Breast epithelium (tissue), 4 donors: ENCODE results near the gene SH3BP1. TPM values are rescaled to one million over a fixed set of nuclear protein-coding genes. Genes with fewer than 3 reads are reported as not detected.
A peak's percentile ranks its signal among the peaks of the same experiment; 100 is the strongest.

ENCODE experiments used
- DNase-seq, 2 donors: peaks; one replicate each; pipeline ENCODE4 v3.0.0-alpha.2; 2019; ENCODE audit warnings: low spot score in 2 of 2
- H3K27ac ChIP-seq, 2 donors: fragments of 200-600 bp; sonication (generic) in 1 of 2; one replicate each; pipeline ENCODE4 v1.5.1; 2016 to 2019; ENCODE audit warnings: mild to moderate bottlenecking in 1 of 2
- H3K27me3 ChIP-seq, 2 donors: fragments of 200-600 bp; sonication (generic) in 1 of 2; one replicate each; pipeline versions ENCODE4 v1.5.1 to v1.6.0; 2017 to 2019; ENCODE audit warnings: control low read depth in 1 of 2, mild to moderate bottlenecking in 1 of 2
- H3K36me3 ChIP-seq: fragments of 200-600 bp; one replicate; pipeline ENCODE4 v1.5.1; 2019
- H3K4me1 ChIP-seq, 2 donors: fragments of 200-600 bp; sonication (generic); one replicate each; pipeline ENCODE4 v1.5.1; 2016 to 2019; ENCODE audit warnings: control low read depth in 1 of 2
- H3K4me3 ChIP-seq, 3 donors: fragments of 200-600 bp; sonication (generic); 1 replicate in 2 of 3; 2 replicates in 1 of 3; pipeline ENCODE4 v1.5.1; 2016 to 2019; ENCODE audit warnings: mild to moderate bottlenecking in 3 of 3, moderate library complexity in 2 of 3
- H3K9me3 ChIP-seq, 2 donors: fragments of 200-600 bp; sonication (generic) in 1 of 2; one replicate each; pipeline ENCODE4 v1.5.1; 2016 to 2019; ENCODE audit warnings: control low read depth in 1 of 2
- POLR2A ChIP-seq: fragments of 450-650 bp; IDR thresholded peaks from one replicate; pipeline ENCODE4 v1.6.1; 2016; ENCODE audit warnings: antibody characterized with exemption, mild to moderate bottlenecking, moderate library complexity
- POLR2AphosphoS5 ChIP-seq, 3 donors: sonication (generic); formaldehyde crosslinking; IDR thresholded peaks; one replicate each; pipeline ENCODE4 v1.6.1; 2017; ENCODE audit warnings: antibody characterized with exemption in 3 of 3
- intact Hi-C: fragments of 100-400 bp; cut with DNase I; formaldehyde crosslinking; loops from one replicate; pipeline ENCODE4 v1.15.1; 2023; ENCODE audit warnings: low total_unique reads
- total RNA-seq, 3 donors: library from RNA; depleted of rRNA; stranded (reverse); fragments of >200 nt; gene quantifications; one replicate each; pipeline ENCODE4 v1.1.0, GENCODE V29; 2016
- TF ChIP-seq, protein P1 (sequence below), 3 donors: fragments of 450-650 bp; IDR thresholded peaks; one replicate each; pipeline ENCODE4 v1.5.1; 2016 to 2017; ENCODE audit warnings: antibody characterized with exemption in 3 of 3, mild to moderate bottlenecking in 3 of 3, moderate library complexity in 3 of 3

SH3BP1 gene
- total RNA-seq, 3 donors from 2014 or later = 3.8 to 8.8 (median 7.3) TPM

DNA sequence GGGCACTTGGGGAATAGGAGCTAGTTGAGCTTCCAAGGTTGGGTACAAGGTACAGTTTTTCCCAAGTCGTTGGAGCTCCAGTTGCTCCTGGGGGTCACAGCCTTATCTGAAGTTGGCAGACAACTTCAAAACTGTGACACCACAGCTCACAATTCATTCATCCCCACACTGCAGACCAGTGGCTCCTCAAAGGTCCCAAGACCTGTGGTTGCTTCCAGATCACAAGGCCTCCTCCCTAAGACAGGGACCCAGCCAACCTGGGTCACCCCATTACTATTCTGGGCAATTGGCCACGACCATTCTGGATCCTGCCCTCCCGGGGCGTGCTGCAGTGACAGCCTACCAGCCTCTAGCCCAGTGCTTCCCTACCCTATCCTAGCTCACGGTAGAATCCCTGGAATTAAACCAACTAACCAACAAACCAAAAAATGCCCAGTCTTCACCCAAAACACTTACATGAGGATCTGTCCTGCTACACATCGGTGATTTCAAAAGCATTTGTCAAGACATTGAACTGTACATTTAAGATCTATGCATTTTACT, 18.2 kb downstream of the SH3BP1 start:
- no peaks in the 10 kb centered on the region for H3K9me3 ChIP-seq
- no peaks in the 10 kb centered on the region for H3K27me3 ChIP-seq
- H3K36me3 ChIP-seq = no peaks in the 10 kb centered on the region
- peak overlapping the region; percentile 76 to 79 for H3K27ac ChIP-seq
- TF ChIP-seq, protein P1, sequence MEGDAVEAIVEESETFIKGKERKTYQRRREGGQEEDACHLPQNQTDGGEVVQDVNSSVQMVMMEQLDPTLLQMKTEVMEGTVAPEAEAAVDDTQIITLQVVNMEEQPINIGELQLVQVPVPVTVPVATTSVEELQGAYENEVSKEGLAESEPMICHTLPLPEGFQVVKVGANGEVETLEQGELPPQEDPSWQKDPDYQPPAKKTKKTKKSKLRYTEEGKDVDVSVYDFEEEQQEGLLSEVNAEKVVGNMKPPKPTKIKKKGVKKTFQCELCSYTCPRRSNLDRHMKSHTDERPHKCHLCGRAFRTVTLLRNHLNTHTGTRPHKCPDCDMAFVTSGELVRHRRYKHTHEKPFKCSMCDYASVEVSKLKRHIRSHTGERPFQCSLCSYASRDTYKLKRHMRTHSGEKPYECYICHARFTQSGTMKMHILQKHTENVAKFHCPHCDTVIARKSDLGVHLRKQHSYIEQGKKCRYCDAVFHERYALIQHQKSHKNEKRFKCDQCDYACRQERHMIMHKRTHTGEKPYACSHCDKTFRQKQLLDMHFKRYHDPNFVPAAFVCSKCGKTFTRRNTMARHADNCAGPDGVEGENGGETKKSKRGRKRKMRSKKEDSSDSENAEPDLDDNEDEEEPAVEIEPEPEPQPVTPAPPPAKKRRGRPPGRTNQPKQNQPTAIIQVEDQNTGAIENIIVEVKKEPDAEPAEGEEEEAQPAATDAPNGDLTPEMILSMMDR (IDR thresholded peaks at IDR 0.05) = no peak
- TF ChIP-seq POLR2AphosphoS5 (IDR thresholded peaks at IDR 0.05) (no peak), POLR2A (no peak)
- no peak for DNase-seq
- H3K4me1 ChIP-seq = peaks cover 4 to 17% of the 10 kb centered on the region in 2 donors
- peak overlapping the region; percentile 46 to 97 (median 71) for H3K4me3 ChIP-seq
- intact Hi-C loops = loop anchor here (10.0 kb wide), 1 partner anchor 137 kb away; no protein-coding TSS in a partner anchor

DNA sequence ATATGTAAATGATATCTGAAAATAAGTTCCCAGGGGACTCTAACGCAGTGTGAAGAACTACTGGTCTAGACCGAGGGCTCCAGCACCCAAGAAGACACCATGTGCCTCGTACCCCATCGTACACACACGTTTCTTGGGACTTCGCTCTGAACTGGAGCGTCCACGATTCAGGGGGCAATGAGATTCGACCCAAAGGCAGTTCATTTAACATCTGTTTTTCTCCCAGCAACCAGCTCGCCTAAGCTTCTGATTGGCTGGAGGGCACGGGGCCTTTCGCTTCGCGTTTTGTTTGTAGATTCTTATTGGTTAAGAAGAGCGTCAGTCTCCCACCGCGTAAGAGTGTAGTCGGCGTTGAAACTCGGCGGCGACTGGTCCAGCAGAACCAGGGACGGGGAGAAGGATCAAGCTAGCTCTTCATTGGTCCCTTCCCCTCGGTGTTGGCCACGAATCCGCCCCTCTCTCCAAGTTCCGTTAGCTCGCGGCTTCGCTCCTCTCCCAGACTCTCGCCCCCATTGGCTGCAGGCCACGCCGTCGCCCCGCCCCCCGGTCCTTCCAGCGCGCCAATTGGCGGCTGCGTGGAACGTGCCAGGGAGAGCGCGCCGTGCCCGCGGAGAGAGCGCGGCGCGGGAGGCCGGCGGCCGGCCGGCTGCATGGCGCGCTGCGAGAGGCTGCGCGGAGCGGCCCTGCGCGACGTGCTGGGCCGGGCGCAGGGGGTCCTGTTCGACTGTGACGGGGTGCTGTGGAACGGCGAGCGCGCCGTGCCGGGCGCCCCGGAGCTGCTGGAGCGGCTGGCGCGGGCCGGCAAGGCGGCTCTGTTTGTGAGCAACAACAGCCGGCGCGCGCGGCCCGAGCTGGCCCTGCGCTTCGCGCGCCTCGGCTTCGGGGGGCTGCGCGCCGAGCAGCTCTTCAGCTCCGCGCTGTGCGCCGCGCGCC, 18.9 kb downstream of the SH3BP1 start, which contains the start of gene PDXP:
Gene PDXP, plus strand, starts transcription at position 591 of the 933 bp plus-strand sequence. Its CDS starts 60 bp downstream, at position 651.
- intact Hi-C loops = loop anchor here (10.0 kb wide), 1 partner anchor 136 kb away; no protein-coding TSS in a partner anchor

DNA sequence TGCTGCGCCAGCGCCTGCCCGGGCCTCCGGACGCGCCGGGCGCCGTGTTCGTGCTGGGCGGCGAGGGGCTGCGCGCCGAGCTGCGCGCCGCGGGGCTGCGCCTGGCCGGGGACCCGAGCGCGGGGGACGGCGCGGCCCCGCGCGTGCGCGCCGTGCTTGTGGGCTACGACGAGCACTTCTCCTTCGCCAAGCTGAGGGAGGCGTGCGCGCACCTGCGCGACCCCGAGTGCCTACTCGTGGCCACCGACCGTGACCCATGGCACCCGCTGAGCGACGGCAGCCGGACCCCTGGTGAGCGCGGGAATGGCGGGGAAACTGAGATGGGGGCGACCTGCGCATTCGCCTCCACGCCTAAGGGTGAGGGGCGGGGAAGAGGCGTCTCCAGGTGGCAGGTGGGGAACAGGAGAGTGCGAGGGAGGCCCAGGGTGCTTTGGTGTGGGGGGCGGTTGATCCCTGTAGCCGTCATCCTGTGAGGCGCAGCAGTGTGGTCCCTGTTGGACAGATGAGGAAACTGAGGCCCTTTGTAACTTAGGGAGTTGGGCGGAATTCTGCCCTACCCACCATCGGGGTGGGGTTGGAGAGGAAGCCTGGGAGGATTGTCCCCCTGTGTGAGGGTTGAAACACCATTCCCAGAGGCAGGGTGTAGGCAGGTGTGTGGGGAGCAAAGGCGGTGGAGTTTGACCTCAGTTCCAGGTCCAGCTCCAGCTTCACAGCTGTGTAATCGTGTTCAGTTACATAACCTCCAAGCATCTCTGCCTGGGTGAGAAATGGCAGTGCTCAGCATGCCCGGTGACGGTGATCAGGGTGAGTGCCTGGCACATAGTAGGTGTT, 19.8 kb downstream of the SH3BP1 start:
- intact Hi-C loops = loop anchor here (10.0 kb wide), 1 partner anchor 136 kb away; no protein-coding TSS in a partner anchor
- no peaks in the 10 kb centered on the region for H3K27me3 ChIP-seq
- peak overlapping the region; percentile 40 to 76 for H3K27ac ChIP-seq
- no peak for DNase-seq
- H3K4me3 ChIP-seq = peak overlapping the region; percentile 46 to 97 (median 71)
- TF ChIP-seq POLR2AphosphoS5 (IDR thresholded peaks at IDR 0.05) (no peak), POLR2A (no peak)
- TF ChIP-seq, protein P1 (IDR thresholded peaks at IDR 0.05) = no peak
- no peaks in the 10 kb centered on the region for H3K9me3 ChIP-seq
- peaks cover 4 to 17% of the 10 kb centered on the region in 2 donors for H3K4me1 ChIP-seq
- no peaks in the 10 kb centered on the region for H3K36me3 ChIP-seq

More for the DNA sequence above, 18.9 kb downstream of the SH3BP1 start, which contains the start of gene PDXP:
- H3K4me3 ChIP-seq = peak within 1 kb of the TSS; percentile 46 to 97 (median 71)
- no peaks in the 10 kb centered on the region for H3K9me3 ChIP-seq
- TF ChIP-seq, protein P1 (IDR thresholded peaks at IDR 0.05) = no peak
- TF ChIP-seq POLR2A = no peak
- TF ChIP-seq POLR2AphosphoS5 (IDR thresholded peaks at IDR 0.05) = peak; percentile 29 to 49 (median 40)
- H3K27me3 ChIP-seq = no peaks in the 10 kb centered on the region
- DNase-seq = peak; percentile 99
- peaks cover 4 to 17% of the 10 kb centered on the region in 2 donors for H3K4me1 ChIP-seq
- no peaks in the 10 kb centered on the region for H3K36me3 ChIP-seq
- H3K27ac ChIP-seq = peak within 1 kb of the TSS; percentile 76 to 79

DNA sequence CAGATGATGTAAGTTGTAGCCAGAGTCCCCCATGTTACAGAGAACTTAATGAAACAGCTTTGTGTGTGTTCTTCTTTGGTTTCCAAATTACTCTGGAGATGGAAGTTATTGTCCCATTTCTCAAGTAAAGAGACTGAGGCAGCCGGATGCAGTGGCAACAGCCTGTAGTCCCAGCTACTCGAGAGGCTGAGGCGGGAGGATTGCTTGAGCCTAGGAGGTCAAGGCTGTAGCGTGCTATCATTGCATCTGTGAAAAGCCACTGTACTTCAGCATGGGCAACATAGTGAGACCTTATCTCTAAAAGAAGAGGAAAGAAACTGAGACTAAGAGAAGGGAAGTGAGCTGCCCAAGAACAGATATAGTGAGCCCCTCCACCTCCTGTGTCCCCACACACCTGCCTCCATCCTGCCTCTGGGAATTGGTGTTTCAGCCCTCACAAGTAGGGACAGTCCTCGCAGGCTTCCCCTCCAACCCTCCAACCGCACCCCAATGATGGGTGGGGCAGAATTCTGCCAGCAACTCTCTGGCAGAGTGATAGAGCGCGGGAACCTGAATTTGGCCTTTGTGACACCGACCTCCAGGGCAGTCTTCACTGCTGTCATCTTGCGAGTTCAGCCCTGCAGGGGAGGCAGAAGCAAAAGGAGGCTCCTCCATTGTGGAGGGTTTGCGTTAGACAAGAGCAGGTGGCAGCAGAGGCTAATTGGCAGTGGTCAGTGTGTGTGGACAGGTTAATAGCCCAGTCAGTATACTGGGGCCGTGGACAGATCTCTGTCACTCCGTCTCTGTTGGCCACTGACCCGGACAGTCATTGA, 20.6 kb downstream of the SH3BP1 start:
- H3K36me3 ChIP-seq = no peaks in the 10 kb centered on the region
- no peaks in the 10 kb centered on the region for H3K27me3 ChIP-seq
- H3K4me3 ChIP-seq = peak overlapping the region in 2 of 3 donors; percentile 71 to 97
- TF ChIP-seq, protein P1 (IDR thresholded peaks at IDR 0.05) = no peak
- TF ChIP-seq POLR2AphosphoS5 (IDR thresholded peaks at IDR 0.05) = no peak
- TF ChIP-seq POLR2A = no peak
- peaks cover 4 to 17% of the 10 kb centered on the region in 2 donors for H3K4me1 ChIP-seq
- H3K27ac ChIP-seq = peak overlapping the region; percentile 7 to 63
- intact Hi-C loops = loop anchor here (10.0 kb wide), 1 partner anchor 135 kb away; no protein-coding TSS in a partner anchor
- no peaks in the 10 kb centered on the region for H3K9me3 ChIP-seq
- no peak for DNase-seq
